K562 (cell line): ENCODE measurements around the gene SPEM3. TPM values are rescaled to one million over a fixed set of nuclear protein-coding genes. Genes with fewer than 3 reads are reported as not detected.

Experiments used
- ATAC-seq: fragments of 200-7000 bp; cut with Tn5 transposase; 3 replicates; pipeline ENCODE4 v1.9.1; 2020; ENCODE audit warnings: moderate library complexity
- BruUV-seq: library from RNA; stranded (reverse); fragments of 400-500 nt; replicated peaks from 2 replicates; lab custom pipeline; 2021; lab: Mats Ljungman, UMichigan
- CTCF ChIA-PET: fragments of 300-600 bp; formaldehyde crosslinking; extraction: SDS; loops from one replicate; lab custom pipeline; 2021; ENCODE audit warnings: low intra/inter-chr PET ratio; lab: Yijun Ruan, JAX
- POLR2A ChIA-PET: fragments of 300-600, 350-650 bp; sonication (Branson Sonifier 250); formaldehyde crosslinking; extraction: SDS; loops from one replicate; lab custom pipeline; 2021; ENCODE audit warnings: antibody characterized with exemption, inconsistent platforms; lab: Yijun Ruan, JAX
- DNase-seq, 4 experiments: peaks; one replicate each; pipeline versions ENCODE4 v3.0.0 to v3.0.0-alpha.2; 2011 to 2018; ENCODE audit warnings: low spot score in 3 of 4, mixed read lengths in 3 of 4; ENCODE audit errors: extremely low read depth in 1 of 4
- FAIRE-seq: peaks from 2 replicates; lab custom pipeline; 2011; peaks lifted over from hg19 to GRCh38; lab: Jason Lieb, UNC
- H2AFZ ChIP-seq: 2 replicates; pipeline ENCODE4 v1.6.0; 2011; ENCODE audit warnings: low read depth, low read length, control low read depth, inconsistent platforms
- H3K27ac ChIP-seq: fragments of 200-600 bp; 3 replicates; pipeline ENCODE4 v1.8.0; 2011; ENCODE audit warnings: low read depth, mild to moderate bottlenecking, control low read depth, inconsistent platforms, low read length, moderate library complexity, mixed read lengths; ENCODE audit errors: extremely low read depth
- H3K27me3 ChIP-seq, 2 experiments: fragments of 300-600 bp in 1 of 2; 2 replicates in 1 of 2; 3 replicates in 1 of 2; pipeline versions ENCODE4 v1.6.0 to v1.8.0; 2011; ENCODE audit warnings: inconsistent platforms in 2 of 2, low read length in 2 of 2, mild to moderate bottlenecking in 1 of 2, mixed read lengths in 1 of 2, moderate library complexity in 1 of 2; ENCODE audit not compliant: control insufficient read depth in 2 of 2, insufficient read depth in 2 of 2
- H3K36me3 ChIP-seq: fragments of 300-600 bp; 3 replicates; pipeline ENCODE4 v1.8.0; 2011; ENCODE audit warnings: mild to moderate bottlenecking, low read length, inconsistent platforms; ENCODE audit not compliant: control insufficient read depth, insufficient read depth
- H3K4me1 ChIP-seq, 2 experiments: fragments of 200-600 bp in 1 of 2; replicated peaks in 1 of 2; 2 replicates in 1 of 2; 3 replicates in 1 of 2; pipeline versions ENCODE4 v1.5.1 to v1.8.0; 2011; ENCODE audit warnings: inconsistent platforms in 2 of 2, low read length in 2 of 2, mild to moderate bottlenecking in 1 of 2, mixed read lengths in 1 of 2, moderate library complexity in 1 of 2; ENCODE audit not compliant: control insufficient read depth in 2 of 2, insufficient read depth in 2 of 2
- H3K4me2 ChIP-seq: 2 replicates; pipeline ENCODE4 v1.6.1; 2011; ENCODE audit warnings: low read length, control low read depth, inconsistent platforms, mixed read lengths; ENCODE audit not compliant: insufficient read depth
- H3K4me3 ChIP-seq: fragments of 200-600 bp; sonication (generic), shearing (Covaris generic); 2 replicates; pipeline ENCODE4 v1.5.1; 2016; ENCODE audit warnings: control low read depth, inconsistent platforms
- H3K79me2 ChIP-seq: fragments of 200-600 bp; 3 replicates; pipeline ENCODE4 v1.8.0; 2011; ENCODE audit warnings: low read length, inconsistent platforms; ENCODE audit not compliant: control insufficient read depth, insufficient read depth
- H3K9ac ChIP-seq, 2 experiments: 2 replicates each; pipeline versions ENCODE4 v1.6.0 to v1.6.1; 2011; ENCODE audit warnings: low read depth in 2 of 2, low read length in 2 of 2, control low read depth in 1 of 2, inconsistent platforms in 1 of 2, mild to moderate bottlenecking in 1 of 2, mixed read lengths in 1 of 2; ENCODE audit not compliant: insufficient read depth in 1 of 2
- H3K9me1 ChIP-seq: one replicate; pipeline ENCODE4 v1.6.0; 2011; ENCODE audit warnings: inconsistent platforms, mild to moderate bottlenecking, low read length, moderate library complexity; ENCODE audit not compliant: control insufficient read depth, insufficient read depth
- H3K9me3 ChIP-seq: replicated peaks from 2 replicates; pipeline ENCODE4 v1.5.1; 2011; ENCODE audit warnings: low read depth, low read length, inconsistent platforms; ENCODE audit not compliant: control insufficient read depth, insufficient read depth
- H4K20me1 ChIP-seq: replicated peaks from 2 replicates; pipeline ENCODE4 v1.6.1; 2011; ENCODE audit warnings: low read length, inconsistent platforms, mixed read lengths; ENCODE audit not compliant: control insufficient read depth, insufficient read depth
- ARHGAP35 ChIP-seq: fragments of 450-650 bp; IDR thresholded peaks from 2 replicates; pipeline ENCODE4 v1.6.1; 2018; ENCODE audit not compliant: partially characterized antibody
- ARNT ChIP-seq, 2 experiments: fragments of 450-650 bp; IDR thresholded peaks; 2 replicates each; pipeline ENCODE4 v1.6.1; 2016; ENCODE audit warnings: mild to moderate bottlenecking in 1 of 2
- CBX8 ChIP-seq: fragments of 200-600 bp; sonication (generic); IDR thresholded peaks from 2 replicates; pipeline ENCODE4 v1.6.1; 2012; ENCODE audit warnings: borderline replicate concordance, mixed run types, low read depth, mild to moderate bottlenecking, moderate library complexity, mixed read lengths, low read length, control low read depth, inconsistent platforms; ENCODE audit not compliant: poor library complexity, severe bottlenecking; ENCODE audit errors: extremely low read depth
- CSDE1 ChIP-seq, 2 experiments: fragments of 450-650 bp; IDR thresholded peaks; 2 replicates each; pipeline ENCODE4 v1.6.1; 2016; ENCODE audit warnings: mild to moderate bottlenecking in 1 of 2
- FOXA1 ChIP-seq: fragments of 450-650 bp; IDR thresholded peaks from 2 replicates; pipeline ENCODE4 v1.6.1; 2016; ENCODE audit warnings: mild to moderate bottlenecking, borderline replicate concordance
- FOXA3 ChIP-seq, 2 experiments: fragments of 450-650 bp in 1 of 2; sonication (generic) in 1 of 2; formaldehyde crosslinking; IDR thresholded peaks in 1 of 2; conservative IDR thresholded peaks in 1 of 2; 2 replicates each; pipeline versions ENCODE4 v1.4.0 to v1.8.0; 2020 to 2022; ENCODE audit warnings: mild to moderate bottlenecking in 2 of 2, missing genetic modification reagents in 1 of 2
- FOXM1 ChIP-seq, 2 experiments: fragments of 450-650 bp in 1 of 2; sonication (generic) in 1 of 2; formaldehyde crosslinking in 1 of 2; IDR thresholded peaks; 2 replicates each; pipeline versions ENCODE4 v1.6.1 to v1.9.0; 2017 to 2022; ENCODE audit warnings: low read depth in 2 of 2, mild to moderate bottlenecking in 2 of 2, missing genetic modification reagents in 1 of 2, moderate library complexity in 1 of 2
- MEF2A ChIP-seq: IDR thresholded peaks from 2 replicates; pipeline ENCODE4 v1.6.1; 2011; ENCODE audit warnings: low read depth, mild to moderate bottlenecking, low read length, moderate library complexity; ENCODE audit not compliant: control insufficient read depth
- NUFIP1 ChIP-seq: fragments of 450-650 bp; IDR thresholded peaks from 2 replicates; pipeline ENCODE4 v1.6.1; 2018; ENCODE audit not compliant: partially characterized antibody
- RNF2 ChIP-seq: sonication (generic); IDR thresholded peaks from 2 replicates; pipeline ENCODE4 v1.6.1; 2016
- ZNF217 ChIP-seq: sonication (generic); formaldehyde crosslinking; IDR thresholded peaks from 2 replicates; pipeline ENCODE4 v1.8.0; 2022; ENCODE audit warnings: mild to moderate bottlenecking, missing genetic modification reagents
- ZNF79 ChIP-seq: fragments of 250-450 bp; sonication (Bioruptor Pico); IDR thresholded peaks from 2 replicates; pipeline ENCODE4 v1.4.0; 2020; ENCODE audit warnings: low read depth, mild to moderate bottlenecking, moderate library complexity
- ZSCAN29 ChIP-seq: fragments of 450-650 bp; IDR thresholded peaks from 2 replicates; pipeline ENCODE4 v1.6.1; 2017
- WGBS: fragments of 100-300 bp; shearing (Covaris generic); methylation state at CpG from one replicate; pipeline ENCODE4 v1.1.6; 2016; ENCODE audit warnings: low coverage, mixed read lengths; ENCODE audit not compliant: insufficient coverage; ENCODE audit errors: missing lambda C conversion rate; 5-methylcytosine and 5-hydroxymethylcytosine counted together
- in situ Hi-C: fragments of 300-500 bp; cut with MboI; formaldehyde crosslinking; loops from 4 replicates; pipeline ENCODE4 v1.15.0; 2018; ENCODE audit warnings: inconsistent platforms, mixed read lengths
- intact Hi-C: fragments of 100-400 bp; cut with micrococcal nuclease; formaldehyde crosslinking; loops from 2 replicates; pipeline ENCODE4 v1.14.2; 2022
- polyA plus RNA-seq, 8 experiments: library from polyadenylated mRNA; depleted of rRNA in 4 of 8; stranded (reverse) in 5 of 8; unstranded in 3 of 8; fragments of >200 nt; fragmentation: Nextera tagmentation in 2 of 8; fragmentation: Illumina TruSeq in 1 of 8; extraction: Ambion mirVana in 2 of 8; extraction: Trizol in 1 of 8; gene quantifications; 2 replicates each; pipeline versions ENCODE4 v1.2.1 to v1.2.3, GENCODE V29; 2011 to 2014; ENCODE audit warnings: inconsistent platforms in 1 of 8, missing spikeins in 1 of 8
- total RNA-seq, 7 experiments: library from RNA; depleted of rRNA in 6 of 7; stranded (reverse); fragments of >200 nt in 6 of 7; fragmentation: Illumina TruSeq in 2 of 7; extraction: Trizol in 2 of 7; gene quantifications; 2 replicates each; pipeline versions ENCODE4 v1.2.1 to v1.2.3, GENCODE V29; 2011 to 2021; ENCODE audit warnings: low replicate concordance in 1 of 7
- TF ChIP-seq, protein P1 (sequence below): fragments of 250-450 bp; sonication (Bioruptor Pico); IDR thresholded peaks from 2 replicates; pipeline ENCODE4 v1.6.1; 2021; ENCODE audit warnings: mild to moderate bottlenecking
- TF ChIP-seq, protein P2 (sequence below): fragments of 250-450 bp; sonication (Bioruptor Pico); IDR thresholded peaks from 2 replicates; pipeline ENCODE4 v1.8.0; 2021; ENCODE audit warnings: moderate library complexity, mild to moderate bottlenecking, inconsistent platforms
- TF ChIP-seq, protein P3 (sequence below): fragments of 250-450 bp; sonication (Bioruptor Pico); IDR thresholded peaks from 2 replicates; pipeline ENCODE4 v1.8.0; 2022; ENCODE audit warnings: inconsistent platforms
- TF ChIP-seq, protein P4 (sequence below): fragments of 250-450 bp; sonication (Bioruptor Pico); IDR thresholded peaks from 2 replicates; pipeline ENCODE4 v1.4.0; 2020; ENCODE audit warnings: mild to moderate bottlenecking, moderate library complexity, borderline replicate concordance

Gene SPEM3
- total and polyA plus RNA-seq, 9 of the 15 experiments (the other 6 are each of a cell fraction or from before 2014, with no cell fraction given), result not detected

DNA sequence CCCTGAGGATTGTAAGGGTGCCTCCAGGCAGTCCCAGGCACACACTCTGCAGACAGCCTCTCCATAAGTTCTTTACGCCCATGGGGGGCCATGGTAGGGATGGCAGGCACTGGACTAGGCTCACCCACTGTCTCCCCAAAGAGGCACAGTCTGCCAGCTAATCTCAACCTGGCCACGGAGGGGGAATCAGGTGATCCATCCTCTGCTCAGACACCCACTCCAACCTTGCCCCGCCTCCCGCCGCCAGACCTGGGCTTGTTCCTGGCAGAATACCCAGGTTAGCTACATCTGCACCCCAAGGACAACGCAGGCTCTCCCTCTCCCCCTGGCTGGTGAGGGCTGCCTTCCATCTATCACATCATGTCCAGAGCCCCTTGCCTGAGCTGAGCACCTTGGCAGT is 19.8 kb upstream of the SPEM3 start:
- no peak overlapping the region for H3K9ac ChIP-seq
- peaks cover 4 to 22% of the 10 kb centered on the region in 2 experiments; a peak in 3 of 5 replicates for H3K4me1 ChIP-seq
- H3K9me1 ChIP-seq, result no peaks in the 10 kb centered on the region
- no peak overlapping the region for H2AFZ ChIP-seq
- no peaks in the 10 kb centered on the region for H3K27me3 ChIP-seq
- DNase-seq (no peak), ATAC-seq (no peak), FAIRE-seq (no peak)
- intact Hi-C loops, result no loop called here
- no peaks in the 10 kb centered on the region for H4K20me1 ChIP-seq
- H3K9me3 ChIP-seq, result no peaks in the 10 kb centered on the region
- 0 out of 3 replicates have a peak, but pooled peaks cover 3% of the 10 kb centered on the region for H3K36me3 ChIP-seq
- no peak overlapping the region for H3K4me2 ChIP-seq
- no peak overlapping the region for H3K4me3 ChIP-seq
- 75% methylated on average over 4 of the region's 6 CpGs for WGBS
- CTCF ChIA-PET, result no interaction called here
- no peaks in the 10 kb centered on the region for H3K79me2 ChIP-seq
- no peak overlapping the region for H3K27ac ChIP-seq
- BruUV-seq, result no TSS peak
- POLR2A ChIA-PET, result no interaction called here
- in situ Hi-C loops, result no loop called here
- no peak for TF ChIP-seq ARNT (IDR thresholded peaks at IDR 0.05)
- TF ChIP-seq NUFIP1, result no peak
- no peak for TF ChIP-seq ZSCAN29
- TF ChIP-seq, protein P1, sequence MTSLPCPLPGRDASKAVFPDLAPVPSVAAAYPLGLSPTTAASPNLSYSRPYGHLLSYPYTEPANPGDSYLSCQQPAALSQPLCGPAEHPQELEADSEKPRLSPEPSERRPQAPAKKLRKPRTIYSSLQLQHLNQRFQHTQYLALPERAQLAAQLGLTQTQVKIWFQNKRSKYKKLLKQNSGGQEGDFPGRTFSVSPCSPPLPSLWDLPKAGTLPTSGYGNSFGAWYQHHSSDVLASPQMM, result no peak
- no peak for TF ChIP-seq FOXA1
- no peak for TF ChIP-seq ARHGAP35
- TF ChIP-seq FOXA3 (CRISPR knock-in tag; conservative IDR thresholded peaks at IDR 0.05 in 1 of 2, IDR thresholded peaks at IDR 0.05 in 1 of 2), result no peak
- TF ChIP-seq, protein P2, sequence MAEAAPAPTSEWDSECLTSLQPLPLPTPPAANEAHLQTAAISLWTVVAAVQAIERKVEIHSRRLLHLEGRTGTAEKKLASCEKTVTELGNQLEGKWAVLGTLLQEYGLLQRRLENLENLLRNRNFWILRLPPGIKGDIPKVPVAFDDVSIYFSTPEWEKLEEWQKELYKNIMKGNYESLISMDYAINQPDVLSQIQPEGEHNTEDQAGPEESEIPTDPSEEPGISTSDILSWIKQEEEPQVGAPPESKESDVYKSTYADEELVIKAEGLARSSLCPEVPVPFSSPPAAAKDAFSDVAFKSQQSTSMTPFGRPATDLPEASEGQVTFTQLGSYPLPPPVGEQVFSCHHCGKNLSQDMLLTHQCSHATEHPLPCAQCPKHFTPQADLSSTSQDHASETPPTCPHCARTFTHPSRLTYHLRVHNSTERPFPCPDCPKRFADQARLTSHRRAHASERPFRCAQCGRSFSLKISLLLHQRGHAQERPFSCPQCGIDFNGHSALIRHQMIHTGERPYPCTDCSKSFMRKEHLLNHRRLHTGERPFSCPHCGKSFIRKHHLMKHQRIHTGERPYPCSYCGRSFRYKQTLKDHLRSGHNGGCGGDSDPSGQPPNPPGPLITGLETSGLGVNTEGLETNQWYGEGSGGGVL, result no peak
- TF ChIP-seq ZNF79, result no peak
- TF ChIP-seq CSDE1 (IDR thresholded peaks at IDR 0.05), result no peak
- TF ChIP-seq CBX8, result no peak
- no peak for TF ChIP-seq ZNF217 (CRISPR knock-in tag)
- TF ChIP-seq, protein P3, sequence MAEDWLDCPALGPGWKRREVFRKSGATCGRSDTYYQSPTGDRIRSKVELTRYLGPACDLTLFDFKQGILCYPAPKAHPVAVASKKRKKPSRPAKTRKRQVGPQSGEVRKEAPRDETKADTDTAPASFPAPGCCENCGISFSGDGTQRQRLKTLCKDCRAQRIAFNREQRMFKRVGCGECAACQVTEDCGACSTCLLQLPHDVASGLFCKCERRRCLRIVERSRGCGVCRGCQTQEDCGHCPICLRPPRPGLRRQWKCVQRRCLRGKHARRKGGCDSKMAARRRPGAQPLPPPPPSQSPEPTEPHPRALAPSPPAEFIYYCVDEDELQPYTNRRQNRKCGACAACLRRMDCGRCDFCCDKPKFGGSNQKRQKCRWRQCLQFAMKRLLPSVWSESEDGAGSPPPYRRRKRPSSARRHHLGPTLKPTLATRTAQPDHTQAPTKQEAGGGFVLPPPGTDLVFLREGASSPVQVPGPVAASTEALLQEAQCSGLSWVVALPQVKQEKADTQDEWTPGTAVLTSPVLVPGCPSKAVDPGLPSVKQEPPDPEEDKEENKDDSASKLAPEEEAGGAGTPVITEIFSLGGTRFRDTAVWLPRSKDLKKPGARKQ (CRISPR knock-in tag), result no peak
- no peak for TF ChIP-seq MEF2A
- TF ChIP-seq FOXM1 (IDR thresholded peaks at IDR 0.05; ENCODE audit: low read depth), result no peak
- TF ChIP-seq FOXM1 (CRISPR knock-in tag; IDR thresholded peaks at IDR 0.05; ENCODE audit: low read depth), result no peak
- TF ChIP-seq, protein P4, sequence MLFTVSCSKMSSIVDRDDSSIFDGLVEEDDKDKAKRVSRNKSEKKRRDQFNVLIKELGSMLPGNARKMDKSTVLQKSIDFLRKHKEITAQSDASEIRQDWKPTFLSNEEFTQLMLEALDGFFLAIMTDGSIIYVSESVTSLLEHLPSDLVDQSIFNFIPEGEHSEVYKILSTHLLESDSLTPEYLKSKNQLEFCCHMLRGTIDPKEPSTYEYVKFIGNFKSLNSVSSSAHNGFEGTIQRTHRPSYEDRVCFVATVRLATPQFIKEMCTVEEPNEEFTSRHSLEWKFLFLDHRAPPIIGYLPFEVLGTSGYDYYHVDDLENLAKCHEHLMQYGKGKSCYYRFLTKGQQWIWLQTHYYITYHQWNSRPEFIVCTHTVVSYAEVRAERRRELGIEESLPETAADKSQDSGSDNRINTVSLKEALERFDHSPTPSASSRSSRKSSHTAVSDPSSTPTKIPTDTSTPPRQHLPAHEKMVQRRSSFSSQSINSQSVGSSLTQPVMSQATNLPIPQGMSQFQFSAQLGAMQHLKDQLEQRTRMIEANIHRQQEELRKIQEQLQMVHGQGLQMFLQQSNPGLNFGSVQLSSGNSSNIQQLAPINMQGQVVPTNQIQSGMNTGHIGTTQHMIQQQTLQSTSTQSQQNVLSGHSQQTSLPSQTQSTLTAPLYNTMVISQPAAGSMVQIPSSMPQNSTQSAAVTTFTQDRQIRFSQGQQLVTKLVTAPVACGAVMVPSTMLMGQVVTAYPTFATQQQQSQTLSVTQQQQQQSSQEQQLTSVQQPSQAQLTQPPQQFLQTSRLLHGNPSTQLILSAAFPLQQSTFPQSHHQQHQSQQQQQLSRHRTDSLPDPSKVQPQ (CRISPR knock-in tag), result no peak
- TF ChIP-seq RNF2, result no peak
